Measurements from ENCODE around the gene TCFL5.

TCFL5 gene

GRCh38 chr20:62832212-62832922 lies 29.3 kb downstream of the TCFL5 start:
- no peak for DNase-seq

GRCh38 chr20:62831854-62832211 lies 29.8 kb downstream of the TCFL5 start:
- no peak for DNase-seq

GRCh38 chr20:62831361-62831788 lies 30.2 kb downstream of the TCFL5 start:
- no peak for DNase-seq

GRCh38 chr20:62830821-62831220 lies 30.8 kb downstream of the TCFL5 start:
- no peak for DNase-seq

- no peak for DNase-seq
Measured at GRCh38 chr20:62830251-62830650, 31.4 kb downstream of the TCFL5 start.

GRCh38 chr20:62829231-62830230 lies 32.1 kb downstream of the TCFL5 start:
- no peak for DNase-seq

- DNase-seq: no peak
Measured at GRCh38 chr20:62828511-62829230, 33.0 kb downstream of the TCFL5 start.

GRCh38 chr20:62828051-62828450 lies 33.6 kb downstream of the TCFL5 start:
- no peak for DNase-seq

GRCh38 chr20:62827311-62828038 lies 34.1 kb downstream of the TCFL5 start:
- DNase-seq: no peak

GRCh38 chr20:62826646-62827310 lies 34.8 kb downstream of the TCFL5 start:
- no peak for DNase-seq

- DNase-seq: no peak
Measured at GRCh38 chr20:62825986-62826645, 35.5 kb downstream of the TCFL5 start.

GRCh38 chr20:62825333-62825985 lies 36.2 kb downstream of the TCFL5 start:
- no peak for DNase-seq

GRCh38 chr20:62824476-62825332 lies 36.9 kb downstream of the TCFL5 start:
- DNase-seq: no peak

GRCh38 chr20:62823688-62824475 lies 37.7 kb downstream of the TCFL5 start:
- DNase-seq: no peak

- peak; percentile 44 to 61 for DNase-seq
Measured at GRCh38 chr20:62822788-62823651, 38.6 kb downstream of the TCFL5 start.

- no peak for DNase-seq
Measured at GRCh38 chr20:62822239-62822787, 39.3 kb downstream of the TCFL5 start.

- no peak for DNase-seq
Measured at GRCh38 chr20:62821726-62822210, 39.9 kb downstream of the TCFL5 start.

Data from NCI-H1930 (cell line).